Urinary bladder (tissue), 4 donors: ENCODE measurements around the gene TRERF1. TPM values are rescaled to one million over a fixed set of nuclear protein-coding genes. Genes with fewer than 3 reads are reported as not detected.

Experiments
- DNase-seq: peaks from one replicate; pipeline ENCODE4 v3.0.0-alpha.2; 2015; ENCODE audit errors: extremely low spot score
- H3K27ac ChIP-seq: one replicate; pipeline ENCODE4 v1.5.1; 2013; ENCODE audit warnings: low read depth, mild to moderate bottlenecking, moderate library complexity
- H3K36me3 ChIP-seq: one replicate; pipeline ENCODE4 v1.6.1; 2013; ENCODE audit warnings: mild to moderate bottlenecking, moderate library complexity; ENCODE audit not compliant: insufficient read depth
- H3K4me1 ChIP-seq: one replicate; pipeline ENCODE4 v1.6.1; 2013; ENCODE audit warnings: mild to moderate bottlenecking, moderate library complexity; ENCODE audit not compliant: insufficient read depth
- H3K4me3 ChIP-seq: one replicate; pipeline ENCODE4 v1.5.1; 2013; ENCODE audit warnings: low read depth, low read length
- WGBS: extraction: QIAGEN DNeasy Blood & Tissue Kit; methylation state at CpG from one replicate; pipeline ENCODE4 v1.1.7; 2013; 5-methylcytosine and 5-hydroxymethylcytosine counted together
- polyA plus RNA-seq: library from polyadenylated mRNA; stranded (reverse); fragments of 200-250 nt; gene quantifications from one replicate; pipeline ENCODE4 v1.2.3, GENCODE V29; 2013
- total RNA-seq: library from RNA; depleted of rRNA; stranded (reverse); fragments of >200 nt; gene quantifications from one replicate; pipeline ENCODE4 v1.2.3, GENCODE V29; 2014
- donor health status: healthy with polysubstance abuse.
- donor health status: healthy.

TRERF1 gene
- total and polyA plus RNA-seq, 2 donors = 7.9 to 12.1 TPM

GRCh38 chr6:42314571-42315258 lies 137.0 kb downstream of the TRERF1 start:
- 85% methylated on average over 10 of the region's 10 CpGs for WGBS
- Histone ChIP-seq H3K4me1 (peaks cover 5% of the 10 kb centered on the region), H3K36me3 (no peaks in the 10 kb centered on the region), H3K4me3 (no peak overlapping the region), H3K27ac (peak overlapping the region; percentile 18)
- no peak for DNase-seq

- H3K36me3 ChIP-seq = no peaks in the 10 kb centered on the region
- peaks cover 5% of the 10 kb centered on the region for H3K4me1 ChIP-seq
- 42% methylated on average over 9 of the region's 9 CpGs for WGBS
- no peak for DNase-seq
- H3K4me3 ChIP-seq = no peak overlapping the region
- H3K27ac ChIP-seq = peak overlapping the region; percentile 24
These were observed 137.7 kb downstream of the TRERF1 start for GRCh38 chr6:42313941-42314570.

DNA sequence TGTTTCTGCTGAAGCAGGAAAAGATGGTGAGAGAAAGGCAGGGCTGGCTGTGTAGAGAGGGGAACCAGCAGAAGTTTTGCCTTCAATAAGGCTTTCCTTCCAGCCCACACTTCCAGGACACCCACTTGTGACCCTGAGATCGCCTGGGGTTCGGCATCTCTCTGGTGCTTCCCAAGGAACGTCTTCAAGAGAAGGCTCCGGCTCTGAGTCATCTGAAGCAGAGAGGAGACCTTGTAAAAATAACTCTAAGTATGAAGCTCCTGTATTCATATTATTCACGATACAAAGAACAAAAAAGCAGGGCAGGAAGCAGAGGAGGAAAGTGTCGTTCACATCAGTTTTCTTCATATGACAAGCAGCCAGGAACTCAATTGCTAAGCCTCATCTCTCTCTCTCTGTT lies 138.7 kb downstream of the TRERF1 start:
- WGBS = 21% methylated on average over 6 of the region's 6 CpGs
- no peaks in the 10 kb centered on the region for H3K36me3 ChIP-seq
- H3K27ac ChIP-seq = peak overlapping the region; percentile 54
- no peak overlapping the region for H3K4me3 ChIP-seq
- DNase-seq = no peak
- H3K4me1 ChIP-seq = peaks cover 5% of the 10 kb centered on the region

- Histone ChIP-seq H3K4me3 (no peak overlapping the region), H3K36me3 (no peaks in the 10 kb centered on the region), H3K4me1 (no peaks in the 10 kb centered on the region), H3K27ac (no peak overlapping the region)
- 81% methylated on average over 2 of the region's 2 CpGs for WGBS
- DNase-seq = no peak
These were observed 144.6 kb downstream of the TRERF1 start for GRCh38 chr6:42307141-42307470.

- DNase-seq = no peak
- H3K27ac ChIP-seq = no peak overlapping the region
- WGBS = 88% methylated on average over 7 of the region's 7 CpGs
- H3K4me1 ChIP-seq = no peaks in the 10 kb centered on the region
- H3K4me3 ChIP-seq = no peak overlapping the region
- H3K36me3 ChIP-seq = no peaks in the 10 kb centered on the region
These were observed 145.1 kb downstream of the TRERF1 start for GRCh38 chr6:42306439-42307140.

- WGBS = 41% methylated on average over 6 of the region's 6 CpGs
- no peaks in the 10 kb centered on the region for H3K36me3 ChIP-seq
- no peak overlapping the region for H3K4me3 ChIP-seq
- no peaks in the 10 kb centered on the region for H3K4me1 ChIP-seq
- H3K27ac ChIP-seq = peak overlapping the region; percentile 11
- DNase-seq = no peak
These were observed 147.5 kb downstream of the TRERF1 start for GRCh38 chr6:42304053-42304712.

- Histone ChIP-seq H3K36me3 (no peaks in the 10 kb centered on the region), H3K27ac (no peak overlapping the region), H3K4me1 (no peaks in the 10 kb centered on the region), H3K4me3 (no peak overlapping the region)
- 35% methylated on average over 3 of the region's 3 CpGs for WGBS
- DNase-seq = no peak
These were observed 149.3 kb downstream of the TRERF1 start for GRCh38 chr6:42302411-42302810.

- Histone ChIP-seq H3K4me1 (no peaks in the 10 kb centered on the region), H3K4me3 (no peak overlapping the region), H3K27ac (no peak overlapping the region), H3K36me3 (no peaks in the 10 kb centered on the region)
- DNase-seq = no peak
- 45% methylated on average over 1 of the region's 1 CpG for WGBS
These were observed 149.7 kb downstream of the TRERF1 start for GRCh38 chr6:42301986-42302385.

DNA sequence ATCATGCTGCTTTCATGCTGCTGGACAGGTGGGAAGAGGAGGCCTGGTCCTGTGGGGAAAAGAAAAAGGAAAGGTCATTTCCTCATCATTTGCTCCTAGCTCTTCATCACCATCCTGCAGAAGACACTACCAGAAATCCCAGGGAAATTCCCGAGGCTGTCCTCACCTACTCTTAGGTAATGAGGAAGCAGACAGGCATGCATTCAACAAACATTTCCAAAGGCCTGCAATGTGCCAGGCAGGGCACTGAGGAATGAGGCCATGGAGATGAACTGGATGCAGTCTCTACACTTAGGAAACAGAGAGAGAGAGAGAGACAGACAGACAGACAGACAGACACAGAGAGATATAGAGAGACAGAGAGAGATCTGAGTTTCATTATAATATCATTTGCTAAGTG lies 151.0 kb downstream of the TRERF1 start:
- H3K36me3 ChIP-seq = no peaks in the 10 kb centered on the region
- DNase-seq = no peak
- H3K4me3 ChIP-seq = no peak overlapping the region
- WGBS = 85% methylated on average over 1 of the region's 1 CpG
- peaks cover 1% of the 10 kb centered on the region for H3K4me1 ChIP-seq
- H3K27ac ChIP-seq = no peak overlapping the region

DNA sequence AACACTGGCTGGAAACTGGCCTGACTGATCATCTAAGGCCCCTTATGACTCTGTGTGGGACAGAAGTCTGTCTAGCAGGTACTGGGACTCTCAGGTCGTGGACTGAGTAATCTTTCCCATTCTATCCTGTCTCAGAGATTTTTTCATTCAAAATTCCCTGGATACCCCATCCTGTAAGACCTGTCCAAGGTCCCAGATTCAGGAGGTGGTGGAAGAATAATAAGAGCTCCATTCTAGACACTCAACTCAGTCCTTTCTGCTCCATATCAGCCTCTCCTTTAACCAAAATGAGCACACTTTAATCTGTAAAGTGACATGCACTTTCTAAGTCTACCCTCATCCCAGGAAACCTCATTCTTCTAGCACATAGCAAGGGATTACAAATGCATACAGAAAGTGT lies 151.5 kb downstream of the TRERF1 start:
- H3K36me3 ChIP-seq = no peaks in the 10 kb centered on the region
- H3K4me3 ChIP-seq = no peak overlapping the region
- H3K4me1 ChIP-seq = peaks cover 1% of the 10 kb centered on the region
- no peak for DNase-seq
- WGBS = 80% methylated on average over 1 of the region's 1 CpG
- H3K27ac ChIP-seq = no peak overlapping the region

GRCh38 chr6:42297661-42298060 lies 154.1 kb downstream of the TRERF1 start:
- no peak for DNase-seq
- Histone ChIP-seq H3K4me1 (peaks cover 1% of the 10 kb centered on the region), H3K36me3 (no peaks in the 10 kb centered on the region), H3K27ac (no peak overlapping the region), H3K4me3 (no peak overlapping the region)

- Histone ChIP-seq H3K4me3 (no peak overlapping the region), H3K36me3 (no peaks in the 10 kb centered on the region), H3K4me1 (peaks cover 1% of the 10 kb centered on the region), H3K27ac (no peak overlapping the region)
- WGBS = 76% methylated on average over 3 of the region's 3 CpGs
- no peak for DNase-seq
These were observed 155.1 kb downstream of the TRERF1 start for GRCh38 chr6:42296614-42297013.

GRCh38 chr6:42295677-42296076 lies 156.0 kb downstream of the TRERF1 start:
- WGBS = 80% methylated on average over 3 of the region's 3 CpGs
- Histone ChIP-seq H3K4me1 (peaks cover 1% of the 10 kb centered on the region), H3K27ac (no peak overlapping the region), H3K36me3 (no peaks in the 10 kb centered on the region), H3K4me3 (no peak overlapping the region)
- no peak for DNase-seq

- Histone ChIP-seq H3K36me3 (no peaks in the 10 kb centered on the region), H3K4me3 (no peak overlapping the region), H3K27ac (no peak overlapping the region), H3K4me1 (peaks cover 1% of the 10 kb centered on the region)
- WGBS = 96% methylated on average over 1 of the region's 1 CpG
- no peak for DNase-seq
These were observed 156.5 kb downstream of the TRERF1 start for GRCh38 chr6:42295181-42295580.
